Measurements from ENCODE around the gene CNTN5.

The CNTN5 gene

DNA sequence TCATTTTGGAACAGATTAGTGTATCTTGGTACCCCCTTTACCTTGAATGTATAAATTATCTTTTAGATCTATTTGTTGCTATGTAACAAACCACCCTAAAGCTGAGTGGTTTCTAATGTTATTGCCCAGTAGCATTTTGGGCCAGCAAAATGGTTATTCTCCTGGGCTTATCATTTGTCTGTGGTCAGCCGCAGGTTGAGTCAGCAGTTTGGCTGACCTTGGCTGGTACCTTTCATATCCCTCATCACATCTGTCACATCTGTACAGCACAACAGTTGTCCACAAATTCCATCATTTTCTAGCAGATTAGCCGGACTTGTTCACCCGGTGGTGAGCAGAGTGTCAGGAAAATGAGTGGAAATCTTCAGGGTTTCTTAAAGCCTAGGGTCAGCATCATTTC is 1077.8 kb downstream of the CNTN5 start:
- Mint-ChIP-seq H3K27me3 (ENCODE audit: low read depth) (no peaks in the 10 kb centered on the region), H3K36me3 (ENCODE audit: low read depth) (no peaks in the 10 kb centered on the region), H3K9me3 (no peaks in the 10 kb centered on the region), H3K27ac (no peak overlapping the region), H3K4me3 (no peak overlapping the region), H3K4me1 (no peaks in the 10 kb centered on the region)
- TF ChIP-seq, protein P1, sequence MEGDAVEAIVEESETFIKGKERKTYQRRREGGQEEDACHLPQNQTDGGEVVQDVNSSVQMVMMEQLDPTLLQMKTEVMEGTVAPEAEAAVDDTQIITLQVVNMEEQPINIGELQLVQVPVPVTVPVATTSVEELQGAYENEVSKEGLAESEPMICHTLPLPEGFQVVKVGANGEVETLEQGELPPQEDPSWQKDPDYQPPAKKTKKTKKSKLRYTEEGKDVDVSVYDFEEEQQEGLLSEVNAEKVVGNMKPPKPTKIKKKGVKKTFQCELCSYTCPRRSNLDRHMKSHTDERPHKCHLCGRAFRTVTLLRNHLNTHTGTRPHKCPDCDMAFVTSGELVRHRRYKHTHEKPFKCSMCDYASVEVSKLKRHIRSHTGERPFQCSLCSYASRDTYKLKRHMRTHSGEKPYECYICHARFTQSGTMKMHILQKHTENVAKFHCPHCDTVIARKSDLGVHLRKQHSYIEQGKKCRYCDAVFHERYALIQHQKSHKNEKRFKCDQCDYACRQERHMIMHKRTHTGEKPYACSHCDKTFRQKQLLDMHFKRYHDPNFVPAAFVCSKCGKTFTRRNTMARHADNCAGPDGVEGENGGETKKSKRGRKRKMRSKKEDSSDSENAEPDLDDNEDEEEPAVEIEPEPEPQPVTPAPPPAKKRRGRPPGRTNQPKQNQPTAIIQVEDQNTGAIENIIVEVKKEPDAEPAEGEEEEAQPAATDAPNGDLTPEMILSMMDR (IDR thresholded peaks at IDR 0.05; ENCODE audit: unreplicated experiment in 3 of 3): no peak

DNA sequence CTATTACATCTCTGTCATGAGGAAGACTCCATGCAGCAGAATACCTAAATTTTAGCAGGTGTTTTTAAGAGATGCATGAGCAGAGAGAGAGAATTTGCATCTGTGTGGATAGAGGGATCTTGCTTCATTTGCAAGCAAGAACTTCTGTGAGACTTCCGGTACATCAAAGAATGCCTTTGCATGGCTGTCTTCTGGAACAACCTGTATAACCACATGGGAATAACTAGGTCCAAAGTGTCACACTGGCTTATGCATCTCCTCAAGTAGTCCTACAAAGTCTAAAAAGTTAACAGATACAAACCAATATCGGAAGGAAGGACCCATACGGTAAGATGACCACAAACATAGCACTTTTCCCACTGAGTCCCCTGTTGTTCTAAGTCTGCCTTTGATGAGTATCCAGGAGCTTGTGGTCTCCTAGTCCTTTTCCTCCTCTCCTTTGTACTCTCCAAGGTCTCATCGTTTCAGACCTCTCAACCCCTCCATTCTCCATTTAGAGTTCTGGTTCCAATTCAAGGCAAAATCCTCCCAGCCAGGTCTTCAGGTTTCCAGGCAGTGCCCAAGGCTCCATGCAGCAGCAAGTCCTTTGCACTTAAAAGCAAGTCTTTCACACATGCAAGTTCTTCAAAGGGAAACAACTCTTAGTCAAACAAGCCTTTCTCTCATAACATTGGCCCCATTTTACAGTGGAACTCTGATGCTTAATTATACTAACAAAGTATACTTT is 1084.7 kb downstream of the CNTN5 start:
- TF ChIP-seq, protein P1 (IDR thresholded peaks at IDR 0.05; ENCODE audit: unreplicated experiment in 3 of 3): no peak
- H3K36me3 Mint-ChIP-seq (ENCODE audit: low read depth): no peaks in the 10 kb centered on the region
- no peaks in the 10 kb centered on the region for H3K9me3 Mint-ChIP-seq
- no peaks in the 10 kb centered on the region for H3K27me3 Mint-ChIP-seq (ENCODE audit: low read depth)
- no peak overlapping the region for H3K4me3 Mint-ChIP-seq
- H3K4me1 Mint-ChIP-seq: no peaks in the 10 kb centered on the region
- no peak overlapping the region for H3K27ac Mint-ChIP-seq

DNA sequence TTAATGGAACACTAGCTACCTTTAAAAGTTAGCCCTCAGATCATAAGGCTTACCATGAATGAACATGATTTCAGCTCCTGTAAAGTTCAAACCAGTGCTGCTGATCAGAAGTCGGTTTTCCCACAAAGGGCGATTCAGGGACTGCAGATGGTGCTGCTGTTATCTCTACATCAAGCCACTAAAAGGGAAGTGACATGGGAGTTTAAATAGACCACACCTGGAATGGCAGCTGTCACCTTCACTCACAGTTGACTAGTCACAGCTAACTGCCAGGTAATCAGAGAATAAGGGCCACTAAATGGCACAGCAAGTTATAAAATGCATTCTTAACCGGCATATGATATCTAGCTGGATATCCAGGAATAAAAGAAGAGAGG is 1085.2 kb downstream of the CNTN5 start:
- no peak overlapping the region for H3K27ac Mint-ChIP-seq
- H3K27me3 Mint-ChIP-seq (ENCODE audit: low read depth): no peaks in the 10 kb centered on the region
- no peaks in the 10 kb centered on the region for H3K9me3 Mint-ChIP-seq
- no peak overlapping the region for H3K4me3 Mint-ChIP-seq
- H3K4me1 Mint-ChIP-seq: no peaks in the 10 kb centered on the region
- TF ChIP-seq, protein P1 (IDR thresholded peaks at IDR 0.05; ENCODE audit: unreplicated experiment in 3 of 3): no peak
- H3K36me3 Mint-ChIP-seq (ENCODE audit: low read depth): no peaks in the 10 kb centered on the region

DNA sequence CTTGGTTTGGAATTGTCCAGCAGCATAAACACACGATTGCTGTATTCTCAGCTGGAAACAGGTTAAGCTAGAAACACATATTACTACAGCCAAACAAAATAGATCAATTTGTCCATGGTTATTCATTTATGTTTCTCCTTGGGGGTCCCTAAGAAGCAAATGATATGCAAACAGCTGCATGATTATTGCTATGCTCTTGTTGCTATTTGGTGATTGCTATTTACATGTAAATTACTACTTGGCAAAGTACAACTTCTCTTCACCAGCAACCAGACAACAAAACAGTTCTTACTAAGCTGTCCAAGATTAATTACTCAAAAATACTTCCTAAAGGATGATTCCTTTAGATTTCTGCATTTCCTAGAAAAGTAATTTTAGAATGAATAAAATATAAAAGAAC is 1098.4 kb downstream of the CNTN5 start:
- Mint-ChIP-seq H3K4me3 (no peak overlapping the region), H3K27ac (no peak overlapping the region), H3K27me3 (ENCODE audit: low read depth) (no peaks in the 10 kb centered on the region), H3K9me3 (no peaks in the 10 kb centered on the region), H3K4me1 (no peaks in the 10 kb centered on the region), H3K36me3 (ENCODE audit: low read depth) (no peaks in the 10 kb centered on the region)
- TF ChIP-seq, protein P1 (IDR thresholded peaks at IDR 0.05; ENCODE audit: unreplicated experiment in 3 of 3): no peak

DNA sequence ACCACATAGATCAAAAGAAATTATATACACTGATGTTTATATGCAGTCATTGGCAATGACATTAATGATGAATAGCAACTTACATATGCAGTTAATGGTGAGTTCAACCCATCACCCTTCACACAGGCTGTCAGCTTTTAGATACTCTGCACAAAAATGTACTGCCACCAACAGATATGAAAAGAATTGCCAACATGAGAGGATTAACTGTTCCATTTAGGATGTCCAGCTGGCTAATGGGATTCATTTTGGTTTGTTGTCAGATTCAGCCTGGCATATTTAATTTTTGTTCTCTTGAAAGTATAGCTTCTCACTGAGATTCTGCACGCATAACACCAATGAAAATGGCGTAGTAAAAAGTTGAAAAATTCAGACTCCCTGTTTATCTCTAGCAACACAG is 1112.4 kb downstream of the CNTN5 start:
- Mint-ChIP-seq H3K4me1 (no peaks in the 10 kb centered on the region), H3K27ac (no peak overlapping the region), H3K27me3 (ENCODE audit: low read depth) (no peaks in the 10 kb centered on the region), H3K4me3 (no peak overlapping the region), H3K36me3 (ENCODE audit: low read depth) (no peaks in the 10 kb centered on the region), H3K9me3 (no peaks in the 10 kb centered on the region)
- TF ChIP-seq, protein P1 (IDR thresholded peaks at IDR 0.05; ENCODE audit: unreplicated experiment in 3 of 3): no peak

DNA sequence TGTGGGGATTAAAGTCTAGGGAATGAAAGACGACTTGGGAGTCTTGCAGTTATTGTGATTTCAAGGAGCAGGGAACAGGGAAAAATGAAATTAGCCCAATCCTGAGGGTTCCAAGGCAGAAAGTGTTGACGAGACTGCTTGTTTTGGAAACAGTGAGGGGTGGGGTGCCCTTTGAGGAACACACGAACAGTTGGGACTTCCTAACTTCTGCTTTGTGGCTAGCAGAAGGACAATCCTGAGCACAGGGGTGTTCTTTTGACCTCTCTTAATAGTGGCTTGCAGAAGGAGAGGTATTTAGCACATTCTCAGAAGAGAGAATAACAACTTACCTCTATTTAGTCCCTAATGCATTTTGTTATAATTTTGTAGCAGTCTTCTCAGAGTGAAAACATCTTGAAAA is 1120.5 kb downstream of the CNTN5 start:
- TF ChIP-seq, protein P1 (IDR thresholded peaks at IDR 0.05; ENCODE audit: unreplicated experiment in 3 of 3): no peak
- no peak overlapping the region for H3K4me3 Mint-ChIP-seq
- no peaks in the 10 kb centered on the region for H3K27me3 Mint-ChIP-seq (ENCODE audit: low read depth)
- H3K4me1 Mint-ChIP-seq: no peaks in the 10 kb centered on the region
- no peaks in the 10 kb centered on the region for H3K9me3 Mint-ChIP-seq
- H3K36me3 Mint-ChIP-seq (ENCODE audit: low read depth): no peaks in the 10 kb centered on the region
- H3K27ac Mint-ChIP-seq: no peak overlapping the region
